Osteocyte (in vitro differentiated cells): ENCODE data around the gene NUMBL. TPM values are rescaled to one million over a fixed set of nuclear protein-coding genes. Genes with fewer than 3 reads are reported as not detected.

Source experiments
- DNase-seq: peaks from one replicate; pipeline ENCODE4 v3.0.0; 2021; ENCODE audit warnings: mixed read lengths; ENCODE audit not compliant: unreplicated experiment; ENCODE audit errors: extremely low spot score
- H3K27ac Mint-ChIP-seq: one replicate; pipeline ENCODE4 v1.8.0; 2021; ENCODE audit warnings: mild to moderate bottlenecking, mixed read lengths; ENCODE audit not compliant: unreplicated experiment
- H3K27me3 Mint-ChIP-seq: one replicate; pipeline ENCODE4 v1.8.0; 2021; ENCODE audit warnings: mixed read lengths; ENCODE audit not compliant: unreplicated experiment
- H3K36me3 Mint-ChIP-seq: one replicate; pipeline ENCODE4 v1.8.0; 2021; ENCODE audit warnings: mixed read lengths; ENCODE audit not compliant: unreplicated experiment
- H3K4me1 Mint-ChIP-seq: one replicate; pipeline ENCODE4 v1.8.0; 2021; ENCODE audit warnings: mixed read lengths; ENCODE audit not compliant: unreplicated experiment
- H3K4me3 Mint-ChIP-seq: one replicate; pipeline ENCODE4 v1.8.0; 2021; ENCODE audit warnings: mild to moderate bottlenecking, moderate library complexity, mixed read lengths; ENCODE audit not compliant: unreplicated experiment
- H3K9me3 Mint-ChIP-seq: one replicate; pipeline ENCODE4 v1.8.0; 2021; ENCODE audit warnings: mixed read lengths; ENCODE audit not compliant: unreplicated experiment
- CTCF ChIP-seq: fragments of 200-600 bp; sonication (generic); IDR thresholded peaks from 2 replicates; pipeline ENCODE4 v1.5.0; 2021; ENCODE audit warnings: antibody characterized with exemption, mild to moderate bottlenecking, moderate library complexity
- total RNA-seq: library from RNA; stranded (reverse); gene quantifications from 2 replicates; pipeline ENCODE4 v1.2.1, GENCODE V29; 2021

NUMBL gene
- total RNA-seq, 1 donor from 2014 or later = 67.1 TPM

DNA sequence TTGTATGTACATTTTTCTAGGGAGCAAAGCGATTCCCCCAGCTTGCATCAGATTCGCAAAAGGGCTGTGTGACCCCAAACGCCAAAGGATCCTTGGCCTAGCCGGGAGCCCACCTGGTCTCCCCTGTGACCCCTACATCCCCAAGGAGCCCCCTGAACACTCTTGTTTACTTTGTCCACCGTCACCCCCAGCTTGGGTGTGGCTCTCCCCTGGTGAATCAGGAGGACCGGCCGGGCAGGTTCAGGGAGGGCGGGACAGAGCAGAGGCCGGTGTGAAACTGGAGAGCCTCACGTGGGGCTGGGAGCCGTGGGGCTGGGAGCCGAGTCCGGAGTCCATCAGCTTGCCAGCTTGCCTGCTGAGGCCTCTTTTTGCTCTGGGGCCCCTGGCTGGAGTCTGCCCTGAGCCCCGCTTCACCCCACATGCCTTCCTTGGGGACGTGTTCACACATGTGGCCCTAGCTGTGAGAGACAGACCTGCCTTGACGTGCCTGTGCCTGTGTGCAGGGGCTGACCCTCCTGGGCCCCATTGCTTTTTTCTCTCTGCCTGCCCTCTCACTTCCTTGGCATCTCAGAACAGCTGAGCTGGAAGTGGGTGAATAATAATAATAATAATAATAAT is 28.4 kb upstream of the NUMBL start:
- H3K9me3 Mint-ChIP-seq = no peaks in the 10 kb centered on the region
- H3K36me3 Mint-ChIP-seq = peaks cover 14% of the 10 kb centered on the region
- H3K4me1 Mint-ChIP-seq = peaks cover 62% of the 10 kb centered on the region
- H3K27ac Mint-ChIP-seq = peak overlapping the region; percentile 98
- no peaks in the 10 kb centered on the region for H3K27me3 Mint-ChIP-seq
- no peak for TF ChIP-seq CTCF
- peak overlapping the region; percentile 90 for H3K4me3 Mint-ChIP-seq
- no peak for DNase-seq

- TF ChIP-seq CTCF = no peak
- peak overlapping the region; percentile 90 for H3K4me3 Mint-ChIP-seq
- H3K4me1 Mint-ChIP-seq = peaks cover 62% of the 10 kb centered on the region
- H3K27me3 Mint-ChIP-seq = no peaks in the 10 kb centered on the region
- H3K36me3 Mint-ChIP-seq = peaks cover 7% of the 10 kb centered on the region
- H3K9me3 Mint-ChIP-seq = no peaks in the 10 kb centered on the region
- no peak for DNase-seq
- H3K27ac Mint-ChIP-seq = peak overlapping the region; percentile 98
Measured at GRCh38 chr19:40717880-40718773, 27.7 kb upstream of the NUMBL start.

DNA sequence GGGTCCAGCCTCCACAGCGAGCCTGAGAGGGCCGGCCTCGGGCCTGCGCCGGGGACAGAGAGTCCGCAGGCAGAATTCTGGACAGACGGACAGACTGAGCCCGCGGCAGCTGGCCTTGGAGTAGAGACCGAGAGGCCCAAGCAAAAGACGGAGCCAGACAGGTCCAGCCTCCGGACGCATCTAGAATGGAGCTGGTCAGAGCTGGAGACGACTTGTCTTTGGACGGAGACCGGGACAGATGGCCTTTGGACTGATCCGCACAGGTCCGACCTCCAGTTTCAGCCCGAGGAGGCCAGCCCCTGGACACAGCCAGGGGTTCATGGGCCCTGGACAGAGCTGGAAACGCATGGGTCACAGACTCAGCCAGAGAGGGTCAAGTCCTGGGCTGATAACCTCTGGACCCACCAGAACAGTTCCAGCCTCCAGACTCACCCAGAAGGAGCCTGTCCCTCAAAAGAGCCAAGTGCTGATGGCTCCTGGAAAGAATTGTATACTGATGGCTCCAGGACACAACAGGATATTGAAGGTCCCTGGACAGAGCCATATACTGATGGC is 27.0 kb upstream of the NUMBL start:
- peaks cover 62% of the 10 kb centered on the region for H3K4me1 Mint-ChIP-seq
- peaks cover 10% of the 10 kb centered on the region for H3K36me3 Mint-ChIP-seq
- H3K9me3 Mint-ChIP-seq = no peaks in the 10 kb centered on the region
- no peaks in the 10 kb centered on the region for H3K27me3 Mint-ChIP-seq
- TF ChIP-seq CTCF = no peak
- H3K4me3 Mint-ChIP-seq = peak overlapping the region; percentile 90
- peak overlapping the region; percentile 98 for H3K27ac Mint-ChIP-seq
- DNase-seq = no peak

DNA sequence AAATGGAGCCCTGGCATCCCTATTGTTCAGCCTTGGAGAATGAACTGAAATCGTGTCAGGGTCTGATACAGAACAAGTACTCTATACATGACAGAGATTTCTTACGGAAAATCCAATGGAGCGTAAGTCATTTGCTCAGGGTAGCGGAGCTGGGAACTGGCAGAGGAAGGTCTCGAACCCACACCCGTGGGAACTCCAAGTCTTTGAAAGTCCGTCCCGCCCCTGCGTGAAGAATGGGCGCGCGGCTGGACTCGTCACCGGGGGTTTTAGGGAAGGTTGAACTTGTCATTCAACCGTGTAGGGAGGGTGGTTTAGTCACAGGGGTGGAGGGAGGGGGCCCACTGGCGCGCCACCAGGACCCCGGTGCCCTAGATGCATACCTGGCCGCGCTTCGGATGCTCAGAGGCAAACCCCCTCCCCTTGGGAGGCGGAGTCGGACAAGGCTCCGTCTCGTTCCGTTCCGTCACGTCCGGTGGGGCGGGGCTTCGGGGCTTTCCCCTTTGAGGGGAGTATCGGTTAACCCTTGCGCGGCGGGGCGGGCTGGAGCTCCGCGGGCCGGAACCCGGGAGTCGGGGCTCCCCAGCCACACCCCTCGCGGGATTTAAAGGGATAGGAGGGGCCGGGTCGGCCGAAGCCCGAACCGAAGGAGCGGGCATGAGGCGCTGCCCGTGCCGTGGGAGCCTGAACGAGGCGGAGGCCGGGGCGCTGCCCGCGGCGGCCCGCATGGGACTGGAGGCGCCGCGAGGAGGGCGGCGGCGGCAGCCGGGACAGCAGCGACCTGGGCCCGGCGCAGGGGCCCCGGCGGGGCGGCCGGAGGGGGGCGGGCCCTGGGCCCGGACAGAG is 26.3 kb upstream of the NUMBL start, which contains the start of the genes COQ8B and ITPKC:
Gene COQ8B, minus strand, starts transcription at position 405 of the 843 bp plus-strand sequence. CDS start 2,254 bp downstream, outside the sequence.
Gene ITPKC, plus strand, starts transcription at position 631 of the 843 bp plus-strand sequence. Its CDS starts 24 bp downstream, at position 655.
- peak; percentile 32 for TF ChIP-seq CTCF
- Mint-ChIP-seq H3K36me3 (peaks cover 10% of the 10 kb centered on the region), H3K27ac (peak within 1 kb of the TSS; percentile 99), H3K9me3 (no peaks in the 10 kb centered on the region), H3K4me3 (peak within 1 kb of the TSS; percentile 90), H3K27me3 (no peaks in the 10 kb centered on the region), H3K4me1 (peaks cover 58% of the 10 kb centered on the region)
- DNase-seq = peak; percentile 99
